ENCODE measurements around the gene PKLR.
"Not testable (repeated sequence)": the region's sequence is repeated elsewhere in the genome, so short reads cannot be mapped to it uniquely, and the experiment has no call there.

The PKLR gene

DNA sequence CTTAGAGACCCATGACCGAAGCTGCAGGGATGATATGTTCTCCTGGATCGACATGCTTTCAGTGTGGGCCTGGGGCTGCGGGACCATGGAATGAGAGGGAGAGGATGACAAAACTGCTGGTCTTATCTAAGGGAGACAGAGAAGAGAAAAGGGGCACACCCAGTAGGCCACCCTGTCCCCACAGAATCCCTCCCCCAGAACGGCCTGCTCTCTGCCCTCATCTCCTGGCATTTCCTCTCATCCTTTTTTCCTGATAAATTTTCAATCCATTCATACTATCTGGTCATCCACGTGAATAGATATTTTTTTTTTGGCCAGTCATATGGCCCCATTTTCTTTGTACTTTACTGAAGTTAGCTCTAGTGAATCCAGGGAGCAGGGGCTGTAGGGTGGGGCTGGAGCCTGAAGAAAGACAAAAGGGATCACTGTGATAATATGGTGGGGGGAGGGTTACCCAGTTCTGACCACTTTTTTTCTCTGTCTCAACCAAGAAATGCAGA, at the start of gene PKLR:
Gene PKLR (minus strand): TSS at position 97 of the 500 bp plus-strand sequence. CDS start 43 bp downstream, at position 54.
- no peak for DNase-seq (ENCODE audit: low spot score)

DNA sequence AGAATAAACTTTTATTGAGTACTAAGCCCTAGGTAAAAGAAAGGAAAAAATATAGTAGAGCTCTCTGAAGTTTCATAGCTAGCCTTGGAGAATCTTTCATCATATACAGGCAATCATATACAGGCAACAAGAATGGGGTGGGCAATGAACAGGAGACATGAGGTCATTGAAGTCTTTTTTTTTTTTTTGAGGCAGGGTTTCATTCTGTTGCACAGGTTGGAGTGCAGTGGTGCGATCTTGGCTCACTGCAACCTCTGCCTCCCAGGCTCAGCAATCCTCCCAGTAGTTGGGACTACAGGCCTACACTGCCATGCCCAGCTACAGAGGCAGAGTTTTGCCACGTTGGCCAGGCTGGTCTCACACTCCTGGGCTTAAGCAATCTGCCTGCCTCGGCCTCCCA, 41.6 kb upstream of the PKLR start:
- DNase-seq (ENCODE audit: low spot score) = no peak

GRCh38 chr1:155339515-155340097, 38.4 kb upstream of the PKLR start:
- DNase-seq (ENCODE audit: low spot score) = no peak

GRCh38 chr1:155334962-155335361, 33.7 kb upstream of the PKLR start:
- no peak for DNase-seq (ENCODE audit: low spot score)

DNA sequence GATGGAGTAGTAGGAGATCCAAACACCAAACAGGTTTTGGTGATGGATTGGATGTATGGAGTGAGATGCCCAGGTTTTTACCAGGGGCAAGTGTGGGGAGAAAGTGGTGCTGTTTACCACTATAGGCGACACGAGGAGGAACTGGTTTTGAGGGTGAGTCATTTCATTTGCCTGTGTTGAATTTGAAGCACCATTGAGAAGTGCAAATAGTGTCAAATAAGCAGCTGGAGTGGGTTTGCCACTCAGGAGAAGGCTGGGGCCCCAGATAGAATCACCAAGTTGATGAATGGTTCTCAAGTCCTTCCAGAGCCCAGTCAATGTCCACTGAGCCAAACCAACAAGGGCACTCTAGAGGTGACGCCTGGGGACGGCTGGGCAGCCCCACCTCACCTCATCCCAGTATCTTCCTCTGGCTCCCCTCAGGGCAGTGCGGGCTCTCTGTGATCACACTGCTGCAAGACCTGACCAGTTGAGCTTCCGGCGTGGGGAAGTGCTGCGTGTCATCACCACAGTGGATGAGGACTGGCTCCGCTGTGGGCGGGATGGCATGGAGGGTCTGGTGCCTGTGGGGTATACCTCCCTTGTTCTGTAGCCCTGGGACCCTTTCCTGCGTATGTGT, 28.9 kb upstream of the PKLR start:
- DNase-seq (ENCODE audit: low spot score) = no peak

DNA sequence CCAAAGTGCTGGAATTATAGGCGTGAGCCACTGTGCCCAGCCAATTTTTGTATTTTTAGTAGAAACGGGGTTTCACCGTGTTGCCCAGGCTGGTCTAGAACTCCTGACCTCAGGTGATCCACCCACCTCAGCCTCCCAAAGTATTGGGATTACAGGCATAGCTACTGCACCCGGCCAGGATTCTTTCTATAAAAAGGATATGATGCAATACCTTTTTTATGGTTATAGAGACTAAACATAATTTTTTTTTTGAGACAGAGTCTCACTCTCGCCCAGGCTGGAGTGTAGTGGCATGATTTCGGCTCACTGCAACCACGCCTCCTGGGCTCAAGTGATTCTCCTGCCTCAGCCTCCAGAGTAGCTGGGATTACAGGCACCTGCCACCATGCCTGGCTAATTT, 27.6 kb upstream of the PKLR start:
- not testable (repeated sequence) for DNase-seq (ENCODE audit: low spot score)

- no peak for DNase-seq (ENCODE audit: low spot score)
Observed at GRCh38 chr1:155327981-155328380, 26.7 kb upstream of the PKLR start.

DNA sequence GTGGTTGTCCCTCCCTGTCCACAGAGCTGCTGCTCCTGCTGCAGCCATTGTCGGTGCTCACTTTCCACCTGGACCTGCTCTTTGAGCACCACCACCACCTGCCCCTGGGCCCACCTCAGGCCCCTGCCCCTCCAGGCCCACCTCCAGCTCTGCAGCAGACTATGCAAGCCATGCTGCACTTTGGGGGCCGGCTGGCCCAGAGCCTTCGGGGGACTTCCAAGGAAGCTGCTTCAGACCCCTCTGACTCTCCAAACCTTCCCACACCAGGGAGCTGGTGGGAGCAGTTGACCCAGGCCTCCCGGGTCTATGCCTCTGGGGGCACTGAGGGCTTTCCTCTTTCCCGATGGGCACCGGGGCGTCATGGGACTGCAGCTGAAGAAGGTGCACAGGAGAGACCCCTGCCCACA, 25.4 kb upstream of the PKLR start:
- no peak for DNase-seq (ENCODE audit: low spot score)

DNA sequence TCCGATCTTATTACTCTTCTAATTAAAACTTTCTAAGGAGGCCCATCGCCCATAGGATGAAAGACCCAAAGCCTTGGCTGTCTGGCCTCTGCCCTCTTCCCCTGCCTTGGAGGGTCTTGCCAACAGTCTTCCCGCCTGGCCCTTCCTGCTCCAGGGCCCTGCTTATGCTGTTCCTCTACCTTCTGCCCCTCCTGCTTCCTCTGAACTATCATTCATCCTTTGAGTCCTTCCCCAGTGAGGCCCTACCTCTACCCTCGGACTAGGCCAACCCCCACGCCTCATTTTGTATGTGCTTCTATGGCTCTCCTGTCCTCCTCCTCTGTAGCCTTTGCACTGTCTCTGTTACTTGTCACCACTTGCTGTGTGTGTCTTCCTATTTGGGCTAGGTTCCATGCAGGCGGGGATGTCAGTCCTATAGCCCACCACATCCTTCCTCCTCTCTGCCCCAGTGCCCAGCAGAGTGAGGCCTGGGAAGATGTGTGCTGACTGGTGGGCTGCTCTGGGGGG, 24.8 kb upstream of the PKLR start:
- DNase-seq (ENCODE audit: low spot score) = no peak

DNA sequence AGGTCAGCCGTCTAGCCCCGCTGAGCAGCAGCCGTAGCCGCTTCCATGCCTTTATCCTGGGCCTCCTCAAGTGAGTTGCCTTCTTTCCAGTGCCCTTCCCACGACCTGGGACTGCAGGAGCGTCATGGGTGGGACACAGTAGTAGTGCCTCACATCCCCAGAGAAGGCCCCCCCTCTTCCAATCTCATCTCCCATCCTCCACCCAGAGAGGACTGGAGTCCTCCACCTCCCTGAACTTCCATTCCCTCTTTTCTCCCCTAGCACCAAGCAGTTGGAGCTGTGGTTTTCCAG, 24.3 kb upstream of the PKLR start:
- no peak for DNase-seq (ENCODE audit: low spot score)

GRCh38 chr1:155324717-155325602, 23.7 kb upstream of the PKLR start:
- peak; percentile 47 for DNase-seq (ENCODE audit: low spot score)

GRCh38 chr1:155324037-155324716, 22.9 kb upstream of the PKLR start:
- DNase-seq (ENCODE audit: low spot score) = peak; percentile 95

GRCh38 chr1:155323729-155324036, 22.4 kb upstream of the PKLR start:
- peak; percentile 89 for DNase-seq (ENCODE audit: low spot score)

- DNase-seq (ENCODE audit: low spot score) = peak; percentile 88
Observed at GRCh38 chr1:155322953-155323728, 21.9 kb upstream of the PKLR start.

GRCh38 chr1:155322571-155322952, 21.3 kb upstream of the PKLR start:
- DNase-seq (ENCODE audit: low spot score) = peak; percentile 34

GRCh38 chr1:155321639-155322503, 20.6 kb upstream of the PKLR start:
- no peak for DNase-seq (ENCODE audit: low spot score)

- DNase-seq (ENCODE audit: low spot score) = peak; percentile 87
Observed at GRCh38 chr1:155320661-155321617, 19.7 kb upstream of the PKLR start, which contains the start of gene RUSC1. Gene RUSC1 (plus strand): TSS chr1:155320894. CDS start chr1:155321774, 880 bp downstream.

DNA sequence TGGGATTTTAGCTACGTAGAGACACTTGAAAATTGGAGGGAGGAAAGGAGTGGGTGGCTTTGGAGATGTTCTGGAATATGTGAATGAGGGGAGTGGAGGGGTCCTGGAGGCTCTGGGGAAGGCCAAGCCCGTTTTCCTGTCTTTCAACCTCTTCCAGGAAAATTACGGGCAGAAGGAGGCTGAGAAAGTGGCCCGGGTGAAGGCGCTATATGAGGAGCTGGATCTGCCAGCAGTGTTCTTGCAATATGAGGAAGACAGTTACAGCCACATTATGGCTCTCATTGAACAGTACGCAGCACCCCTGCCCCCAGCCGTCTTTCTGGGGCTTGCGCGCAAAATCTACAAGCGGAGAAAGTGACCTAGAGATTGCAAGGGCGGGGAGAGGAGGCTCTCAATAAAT, 19.0 kb upstream of the PKLR start:
- no peak for DNase-seq (ENCODE audit: low spot score)

GRCh38 chr1:155319536-155319935, 18.3 kb upstream of the PKLR start:
- DNase-seq (ENCODE audit: low spot score) = no peak

All from germinal center (tissue), 1 donor.